Esophagus squamous epithelium (tissue), 4 donors: ENCODE data around the gene RUNX3.

ENCODE experiments used
- CTCF ChIP-seq, 6 experiments: fragments of 450-650 bp in 4 of 6; fragments of 200-600 bp in 2 of 6; sonication (generic) in 2 of 6; IDR thresholded peaks; one replicate each; pipeline ENCODE4 v1.5.1; 2016 to 2019; ENCODE audit warnings: antibody characterized with exemption in 6 of 6, mild to moderate bottlenecking in 4 of 6, moderate library complexity in 4 of 6
- POLR2A ChIP-seq, 4 donors: fragments of 450-650 bp; IDR thresholded peaks; one replicate each; pipeline ENCODE4 v1.6.1; 2017; ENCODE audit warnings: antibody characterized with exemption in 4 of 4, mild to moderate bottlenecking in 4 of 4, moderate library complexity in 3 of 4

- no peak for TF ChIP-seq CTCF (IDR thresholded peaks at IDR 0.05)
- TF ChIP-seq POLR2A (IDR thresholded peaks at IDR 0.05): no peak
Observed at GRCh38 chr1:24855474-24855873, 74.6 kb downstream of the RUNX3 start.
